Epithelial cell of proximal tubule (primary cell): ENCODE measurements around the gene RRN3. TPM values are rescaled to one million over a fixed set of nuclear protein-coding genes. Genes with fewer than 3 reads are reported as not detected.
"Not testable (repeated sequence)": the region's sequence is repeated elsewhere in the genome, so short reads cannot be mapped to it uniquely, and the experiment has no call there.

Experiments
- DNase-seq: peaks from one replicate; pipeline ENCODE4 v3.0.0-alpha.2; 2011; ENCODE audit warnings: low read depth
- H3K4me3 ChIP-seq: 2 replicates; pipeline ENCODE4 v1.5.1; 2011; ENCODE audit warnings: low read depth, mild to moderate bottlenecking, low read length
- CTCF ChIP-seq: conservative IDR thresholded peaks from 2 replicates; pipeline ENCODE4 v1.5.1; 2012; ENCODE audit warnings: low read depth, mild to moderate bottlenecking, low read length
- total RNA-seq: library from RNA; depleted of rRNA; stranded (reverse); fragments of >200 nt; gene quantifications from 2 replicates; pipeline ENCODE4 v1.2.3, GENCODE V29; 2015

Gene RRN3
- total RNA-seq, 1 donor from 2014 or later = 19.5 TPM

DNA sequence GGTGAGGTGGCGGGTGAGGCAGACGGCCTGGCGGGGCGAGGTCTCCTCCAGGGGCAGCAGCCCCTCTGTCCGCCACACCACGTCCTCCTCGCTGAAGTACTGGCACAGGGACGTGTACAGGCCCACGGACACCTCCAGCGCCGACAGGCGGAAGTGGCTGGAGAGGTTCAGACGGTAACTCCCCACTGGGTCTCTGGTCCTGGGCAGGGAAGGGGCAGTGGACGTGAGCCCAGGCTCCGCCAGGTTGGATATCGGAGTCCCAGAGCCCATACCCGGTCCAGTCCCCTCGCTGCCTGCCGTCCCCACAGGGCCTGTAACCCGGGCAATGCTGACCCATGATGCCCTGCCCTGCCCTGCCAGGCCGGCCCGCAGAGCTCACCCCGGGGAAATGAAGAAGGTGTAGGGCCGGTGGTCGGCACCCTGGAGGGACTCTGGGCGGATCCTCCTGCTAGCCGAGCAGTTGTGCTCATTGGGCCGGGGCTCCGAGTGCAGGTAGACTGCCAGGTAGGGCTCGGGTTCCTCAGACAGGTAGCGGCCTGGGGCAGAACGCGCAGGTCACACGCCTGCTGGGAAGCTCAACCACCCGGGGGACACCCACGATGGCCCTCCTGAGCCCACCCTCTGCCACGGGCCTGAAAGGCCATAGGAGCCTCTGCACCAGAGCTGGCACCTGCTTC lies 36.3 kb upstream of the RRN3 start:
- DNase-seq, H3K4me3 ChIP-seq: not testable (repeated sequence)

DNA sequence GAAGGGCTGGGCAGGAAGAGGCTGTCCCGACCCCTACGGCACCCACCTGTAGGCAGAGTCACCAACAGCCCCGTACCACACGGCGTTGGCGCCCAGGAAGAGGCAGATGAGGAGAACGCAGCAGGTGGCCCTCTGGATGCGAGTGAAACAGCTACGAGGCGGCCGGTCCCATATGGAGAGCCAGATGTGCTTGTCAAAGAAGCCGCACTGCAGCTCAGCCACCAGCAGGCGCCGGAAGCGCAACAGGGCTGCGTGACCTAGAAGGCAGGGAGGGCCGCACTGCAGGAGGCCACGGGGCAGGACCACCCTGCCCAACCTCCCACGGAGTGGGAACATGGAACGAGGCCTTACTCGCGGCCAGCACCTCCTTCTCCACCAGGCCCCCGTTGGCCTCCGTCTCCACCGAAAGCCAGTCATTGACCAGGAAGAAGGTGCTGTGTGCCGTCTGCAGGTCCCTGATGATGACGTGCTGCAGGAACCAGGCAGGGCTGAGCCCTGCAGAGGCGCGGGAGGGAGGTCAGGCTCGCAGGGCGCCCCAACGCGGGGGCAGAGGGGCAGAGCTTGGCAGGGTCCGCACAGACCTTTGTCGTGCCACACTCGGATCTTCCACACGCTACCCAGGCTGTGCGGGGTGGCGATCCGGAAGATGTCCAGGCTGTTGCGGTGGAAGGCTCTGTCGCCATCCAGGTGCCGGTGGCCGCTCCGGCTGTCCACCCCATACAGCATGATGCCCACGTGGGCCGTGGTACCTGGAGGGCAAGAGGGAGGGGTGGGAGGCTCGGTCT lies 33.8 kb upstream of the RRN3 start:
- not testable (repeated sequence) for DNase-seq, H3K4me3 ChIP-seq

DNA sequence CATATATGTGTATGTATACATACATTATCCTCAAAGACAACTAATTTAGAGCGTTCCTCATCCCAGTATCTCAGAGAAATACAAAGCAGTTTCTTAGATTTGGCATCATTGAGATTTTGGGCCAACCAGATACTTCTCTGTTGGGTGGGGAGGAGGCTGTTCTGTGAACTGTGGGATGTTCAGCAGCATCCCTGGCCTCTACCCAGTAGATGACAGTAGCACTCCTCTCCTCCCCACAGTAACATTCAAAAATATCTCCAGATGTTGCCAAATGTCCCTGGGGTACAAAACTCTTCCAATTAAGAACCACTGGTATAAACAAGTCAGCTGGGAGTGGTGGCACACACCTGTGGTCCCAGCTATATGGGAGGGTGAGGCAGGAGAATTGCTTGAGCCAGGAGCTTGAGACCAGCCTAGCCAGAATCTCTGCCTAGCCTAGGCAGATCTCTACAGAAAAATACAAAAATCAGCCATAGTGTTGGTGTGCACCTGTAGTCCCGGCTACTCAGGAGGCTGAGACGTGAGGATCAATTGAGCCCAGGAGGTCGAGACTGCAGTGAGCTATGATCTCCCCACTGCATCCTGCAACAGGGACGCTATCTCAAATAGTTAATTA lies 6.4 kb upstream of the RRN3 start:
- H3K4me3 ChIP-seq, DNase-seq: not testable (repeated sequence)

DNA sequence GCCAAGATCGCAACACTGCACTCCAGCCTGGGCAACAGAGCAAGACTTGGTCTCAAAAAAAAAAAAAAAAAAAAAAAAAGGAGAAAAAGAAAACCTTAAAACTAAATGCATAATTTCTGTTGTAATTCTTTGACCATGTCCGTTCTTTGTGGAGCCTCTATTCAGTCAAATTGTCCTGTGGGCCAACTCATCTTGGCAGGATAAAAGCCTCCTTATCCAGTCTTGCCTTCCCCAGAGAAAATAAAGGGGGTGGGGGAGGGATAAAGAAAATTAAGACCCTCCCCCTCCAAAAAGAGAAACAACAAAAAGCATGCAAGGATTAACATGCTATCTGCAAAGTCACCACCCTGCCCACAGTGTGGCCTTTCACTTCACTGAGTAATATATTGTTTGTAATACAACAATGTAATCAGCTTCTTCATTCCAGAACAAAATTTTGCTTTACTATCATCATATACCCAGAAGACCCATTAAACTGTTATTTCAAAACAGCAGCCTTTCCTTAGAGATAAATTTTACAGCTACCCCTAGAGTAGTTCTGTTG lies 5.4 kb upstream of the RRN3 start:
- DNase-seq, H3K4me3 ChIP-seq: not testable (repeated sequence)

- H3K4me3 ChIP-seq, DNase-seq: not testable (repeated sequence)
Observed at GRCh38 chr16:15096583-15096972, 2.5 kb upstream of the RRN3 start.

DNA sequence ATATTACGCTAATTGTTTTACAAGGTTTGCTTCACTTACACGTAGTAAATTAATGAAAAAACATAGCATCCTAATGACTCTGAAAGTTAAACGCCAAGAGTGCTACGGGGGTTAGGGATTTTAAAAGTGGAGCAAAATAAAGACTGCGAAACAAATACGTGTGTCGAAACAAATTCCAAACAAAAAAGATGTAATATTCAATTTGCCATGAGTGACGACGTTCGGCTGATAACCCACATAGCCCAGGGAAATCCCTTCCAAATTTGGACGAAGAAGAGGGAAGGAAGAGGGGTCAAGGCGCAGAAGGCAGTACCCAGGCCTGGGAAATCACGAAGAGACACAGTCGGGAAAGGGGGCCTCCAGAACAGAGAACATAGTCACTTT lies 509 bp downstream of the RRN3 start:
- H3K4me3 ChIP-seq = peak overlapping the region; percentile 81
- not testable (repeated sequence) for DNase-seq

DNA sequence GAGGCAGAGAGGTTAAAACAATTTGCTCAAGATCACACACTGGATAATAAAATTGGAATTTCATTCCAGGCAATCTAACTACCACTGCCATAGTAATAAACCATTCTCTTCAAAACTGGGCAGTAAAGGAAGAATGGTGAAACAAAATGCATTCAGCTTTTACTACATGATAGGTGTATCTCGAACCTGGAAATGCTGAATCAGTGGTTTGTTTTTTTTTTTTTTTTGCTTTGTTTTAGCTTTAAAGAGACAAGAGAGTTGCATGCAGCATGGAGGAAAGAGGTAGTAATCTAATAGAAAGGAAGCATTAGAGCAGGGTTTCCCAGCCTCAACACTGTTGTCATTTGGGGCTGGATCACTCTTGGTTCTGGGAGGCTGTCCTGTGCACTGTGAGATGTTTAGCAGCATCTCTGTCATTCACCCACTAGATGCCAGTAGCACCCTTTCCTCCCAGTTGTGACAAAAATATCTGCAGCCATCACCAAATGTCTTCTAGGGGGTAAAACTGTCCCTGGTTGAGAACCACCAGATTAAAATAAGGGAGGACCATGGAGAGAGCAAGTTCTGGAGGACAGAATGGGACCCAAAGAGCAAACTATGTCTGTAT lies 3.3 kb downstream of the RRN3 start:
- H3K4me3 ChIP-seq, DNase-seq: not testable (repeated sequence)
- peak; percentile 31 for TF ChIP-seq CTCF

GRCh38 chr16:15082788-15083187 lies 11.3 kb downstream of the RRN3 start:
- not testable (repeated sequence) for H3K4me3 ChIP-seq, DNase-seq

DNA sequence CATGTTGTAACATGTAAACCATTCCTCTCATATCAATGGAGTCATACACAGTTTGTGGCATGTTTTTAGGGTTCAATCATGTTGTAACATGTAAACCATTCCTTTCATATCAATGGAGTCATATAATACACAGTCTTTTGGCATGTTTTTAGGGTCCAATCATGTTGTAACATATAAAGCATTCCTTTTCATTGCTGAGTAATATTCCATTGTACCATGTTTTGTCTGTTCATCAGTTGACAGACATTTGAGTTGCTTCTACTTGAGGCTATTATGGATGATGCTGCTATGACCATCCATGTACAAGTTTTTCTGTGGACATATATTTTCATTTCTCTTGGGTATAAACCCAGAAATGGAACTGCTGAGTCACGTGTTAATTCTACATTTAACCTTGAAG lies 13.2 kb downstream of the RRN3 start:
- DNase-seq, H3K4me3 ChIP-seq: not testable (repeated sequence)

- not testable (repeated sequence) for DNase-seq, H3K4me3 ChIP-seq
Observed at GRCh38 chr16:15076161-15076560, 17.9 kb downstream of the RRN3 start.

DNA sequence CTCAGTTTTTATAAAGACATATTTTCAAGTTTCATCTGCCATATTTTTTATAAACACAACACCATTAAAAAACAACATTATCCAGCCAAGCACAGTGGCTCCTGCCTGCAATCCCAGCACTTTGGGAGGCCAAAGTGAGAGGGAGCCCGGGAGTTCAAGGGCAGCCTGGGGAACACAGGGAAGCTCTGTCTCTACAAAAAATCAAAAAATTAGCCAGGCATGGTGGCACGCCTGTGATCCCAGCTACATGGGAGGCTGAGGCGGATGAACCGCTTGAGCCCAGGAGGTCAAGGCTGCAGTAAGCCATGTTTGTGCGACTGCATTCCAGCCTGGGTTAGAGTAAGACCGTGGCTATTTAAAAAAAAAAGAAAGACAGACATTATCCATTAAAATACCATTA lies 21.0 kb downstream of the RRN3 start:
- no peak overlapping the region for H3K4me3 ChIP-seq
- TF ChIP-seq CTCF = no peak
- no peak for DNase-seq
